Measurements from ENCODE around the gene DOCK7.
"Not testable (repeated sequence)": the region's sequence is repeated elsewhere in the genome, so short reads cannot be mapped to it uniquely, and the experiment has no call there.

Gene DOCK7

DNA sequence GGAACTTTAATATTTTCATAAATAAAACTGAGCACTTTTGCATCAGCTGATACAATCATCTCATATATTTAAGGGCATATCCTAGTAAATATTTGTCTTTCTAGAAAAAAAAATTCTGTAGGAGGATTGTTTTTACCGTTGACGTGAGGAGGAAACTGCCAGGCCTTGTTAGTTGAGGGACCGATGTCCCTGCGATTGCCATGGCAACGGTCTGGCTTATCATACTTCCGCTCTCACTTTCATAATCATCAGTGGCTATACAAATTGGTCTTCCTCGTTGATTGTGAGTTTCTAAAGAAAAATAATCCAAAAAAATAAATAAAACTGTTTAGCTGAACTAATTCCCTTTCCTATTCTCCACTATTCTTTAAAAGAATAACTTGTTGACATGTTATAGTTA is 160.2 kb downstream of the DOCK7 start:
- no peak for DNase-seq (ENCODE audit: low read depth)

DNA sequence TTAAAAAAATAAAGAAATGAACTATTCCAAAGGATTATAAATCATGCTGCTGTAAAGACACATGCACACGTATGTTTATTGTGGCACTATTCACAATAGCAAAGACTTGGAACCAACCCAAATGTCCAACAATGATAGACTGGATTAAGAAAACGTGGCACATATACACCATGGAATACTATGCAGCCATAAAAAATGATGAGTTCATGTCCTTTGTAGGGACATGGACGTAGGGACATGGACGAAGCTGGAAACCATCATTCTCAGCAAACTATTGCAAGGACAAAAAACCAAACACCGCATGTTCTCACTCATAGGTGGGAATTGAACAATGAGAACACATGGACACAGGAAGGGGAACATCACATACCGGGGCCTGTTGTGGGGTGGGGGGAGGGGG is 160.8 kb downstream of the DOCK7 start:
- DNase-seq (ENCODE audit: low read depth) = not testable (repeated sequence)

DNA sequence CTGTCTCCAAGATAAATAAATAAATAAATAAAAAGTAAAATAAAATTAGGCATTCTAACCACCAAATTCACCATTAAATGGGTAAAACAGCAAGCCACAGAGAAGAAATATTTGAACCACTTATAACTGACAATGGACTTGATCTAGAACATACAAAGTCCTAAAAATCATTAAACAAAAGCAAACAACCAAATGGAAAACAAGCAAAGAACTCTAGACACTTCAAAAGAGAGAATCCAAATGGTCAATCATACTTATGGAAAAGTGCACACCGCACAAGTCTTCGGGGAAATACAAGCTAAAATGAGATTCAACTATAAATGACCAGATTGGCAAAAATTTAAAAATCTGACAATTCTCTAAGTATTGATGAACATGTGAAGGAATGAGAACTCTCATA is 164.3 kb downstream of the DOCK7 start:
- DNase-seq (ENCODE audit: low read depth) = no peak

DNA sequence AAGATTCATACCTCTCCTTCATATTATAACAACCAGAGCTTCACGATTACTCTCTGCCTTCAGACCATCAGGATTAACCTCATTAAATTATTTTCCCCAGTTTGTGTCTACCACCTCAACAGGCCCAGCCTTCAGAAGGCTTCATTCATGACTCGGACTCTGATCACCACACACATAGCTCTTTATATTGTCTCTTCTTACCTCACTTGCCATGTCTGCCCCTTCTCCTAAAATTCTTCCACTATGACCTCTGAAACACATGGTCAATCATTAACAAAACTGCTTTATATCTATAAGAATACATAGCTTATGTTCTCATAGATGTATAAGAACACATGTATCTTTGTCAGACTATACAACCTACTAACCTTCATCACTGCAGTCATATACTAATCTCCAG is 171.6 kb downstream of the DOCK7 start:
- no peak for DNase-seq (ENCODE audit: low read depth)

DNA sequence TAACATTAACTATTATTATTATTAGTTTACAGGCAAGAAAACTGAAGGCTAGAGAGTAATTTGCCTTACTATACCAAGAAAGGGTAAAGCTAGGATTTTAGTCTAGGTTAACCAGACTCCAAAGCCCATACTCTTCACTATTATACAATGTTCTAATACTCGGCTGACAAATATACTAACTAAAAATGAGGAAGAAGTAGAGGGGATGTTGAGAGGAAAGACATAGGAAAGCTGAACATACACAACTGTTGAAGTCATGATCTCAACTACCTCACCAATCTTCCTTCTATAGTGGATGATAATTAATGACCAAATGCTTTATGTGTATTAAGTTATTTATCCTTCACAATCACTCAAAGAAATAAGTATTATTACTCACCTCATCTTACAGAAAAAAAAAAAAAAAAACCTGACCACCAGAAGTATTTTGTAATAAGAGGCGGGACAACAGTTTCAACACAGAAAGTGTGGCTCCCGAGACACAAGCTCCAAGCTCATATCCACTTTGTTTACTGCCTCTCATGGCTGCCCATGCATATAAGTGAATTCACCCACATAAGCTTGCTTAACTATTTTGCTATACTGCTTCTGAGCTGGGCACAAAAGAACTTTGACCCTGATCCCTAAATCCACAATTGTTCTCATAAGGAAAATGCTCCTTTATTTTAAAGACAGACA is 173.3 kb downstream of the DOCK7 start:
- DNase-seq (ENCODE audit: low read depth) = no peak

DNA sequence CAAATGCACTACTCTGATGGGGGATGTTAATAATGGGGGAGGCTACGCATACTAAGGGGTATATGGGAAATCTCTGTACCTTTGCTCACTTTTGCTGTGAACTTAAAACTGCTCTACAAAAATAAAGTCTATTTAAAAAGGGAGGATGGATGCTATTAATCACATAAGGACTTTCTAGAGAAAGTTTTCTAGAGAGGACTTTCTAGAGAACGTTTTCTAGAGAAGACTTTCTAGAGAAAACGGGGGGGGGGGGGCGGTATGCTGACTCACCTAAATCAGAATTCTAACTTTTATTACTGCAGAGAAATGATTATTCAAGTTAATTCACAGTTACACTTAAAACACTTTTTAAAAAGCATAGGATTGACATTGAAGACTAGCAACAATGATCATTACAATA is 175.2 kb downstream of the DOCK7 start:
- no peak for DNase-seq (ENCODE audit: low read depth)

DNA sequence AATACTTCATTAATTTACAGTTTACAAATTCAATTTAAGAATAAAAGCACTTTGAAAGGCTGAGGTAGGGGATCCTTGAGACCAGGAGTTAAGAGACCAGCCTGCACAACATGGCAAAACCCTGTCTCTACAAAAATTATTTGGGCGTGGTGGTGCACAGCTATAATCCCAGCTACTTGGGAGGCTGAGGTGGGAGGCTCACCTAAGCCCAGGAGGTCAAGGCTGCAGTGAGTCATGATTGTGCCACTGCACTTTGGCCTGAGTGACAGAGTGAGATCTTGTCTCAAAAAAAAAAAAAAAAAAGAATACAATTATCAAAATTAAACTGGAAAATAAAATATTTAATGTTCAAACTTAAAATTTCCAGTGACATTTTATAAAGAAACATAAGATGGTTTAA is 179.2 kb downstream of the DOCK7 start:
- no peak for DNase-seq (ENCODE audit: low read depth)

- no peak for DNase-seq (ENCODE audit: low read depth)
Observed at GRCh38 chr1:62508187-62508758, 179.9 kb downstream of the DOCK7 start.

DNA sequence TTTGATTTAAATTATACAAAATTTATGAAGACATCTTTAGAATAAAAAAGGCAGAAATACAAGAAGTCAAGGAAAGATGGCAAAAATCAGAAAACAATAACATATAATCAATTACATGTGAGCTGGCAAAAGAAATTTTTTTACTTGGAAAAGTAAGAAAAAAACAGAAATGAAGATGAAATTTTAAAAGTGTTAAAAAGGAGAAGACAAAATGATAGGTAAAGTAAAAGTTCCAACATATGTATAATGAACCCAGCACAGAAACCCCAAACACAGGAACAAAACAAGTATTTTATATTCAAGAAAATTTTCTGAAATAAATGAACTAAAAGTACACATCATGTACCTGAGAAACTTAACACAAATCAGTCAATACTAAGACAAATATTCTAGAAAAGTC is 188.0 kb downstream of the DOCK7 start:
- DNase-seq (ENCODE audit: low read depth) = no peak

- no peak for DNase-seq (ENCODE audit: low read depth)
Observed at GRCh38 chr1:62494137-62494536, 194.0 kb downstream of the DOCK7 start.

DNA sequence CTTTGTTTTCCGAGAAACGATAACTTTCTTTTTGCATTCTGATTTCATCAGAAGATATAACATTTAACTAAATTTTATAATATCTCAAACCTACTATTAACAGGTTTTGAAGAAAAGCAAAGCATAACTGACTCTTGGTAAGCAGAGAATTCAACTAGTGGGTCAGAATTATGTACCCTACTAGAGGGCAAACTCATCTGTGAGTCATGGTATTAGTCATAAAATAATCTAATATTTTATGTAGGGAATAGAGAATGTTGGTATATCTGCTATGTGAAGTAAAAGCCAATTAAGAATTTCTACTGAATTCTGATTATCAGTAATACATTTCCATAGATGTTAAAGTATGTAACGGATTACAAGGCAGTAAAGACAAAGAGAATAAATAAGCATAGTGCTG is 194.5 kb downstream of the DOCK7 start:
- no peak for DNase-seq (ENCODE audit: low read depth)

- DNase-seq (ENCODE audit: low read depth) = no peak
Observed at GRCh38 chr1:62492521-62492920, 195.7 kb downstream of the DOCK7 start.

DNA sequence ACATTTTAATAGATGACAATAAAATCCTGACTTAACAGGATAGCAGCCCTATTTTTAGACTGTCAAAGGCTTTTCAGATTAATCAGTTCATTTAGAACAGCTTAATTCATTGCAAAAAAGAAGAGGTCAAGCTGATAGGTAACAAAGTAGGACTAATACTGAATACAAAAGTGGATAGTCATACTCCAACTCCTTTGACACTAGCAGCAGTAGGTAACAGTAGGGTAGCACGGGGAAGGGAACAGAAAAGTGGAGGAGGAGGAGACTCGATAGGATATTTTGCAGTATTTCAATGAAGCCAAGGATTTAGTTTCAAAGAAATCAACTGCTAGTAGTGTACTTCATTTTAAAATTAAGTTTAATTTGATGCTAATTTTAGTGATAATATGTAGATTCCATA is 200.2 kb downstream of the DOCK7 start:
- DNase-seq (ENCODE audit: low read depth) = no peak

GRCh38 chr1:62484824-62485468 is 203.2 kb downstream of the DOCK7 start:
- no peak for DNase-seq (ENCODE audit: low read depth)

DNA sequence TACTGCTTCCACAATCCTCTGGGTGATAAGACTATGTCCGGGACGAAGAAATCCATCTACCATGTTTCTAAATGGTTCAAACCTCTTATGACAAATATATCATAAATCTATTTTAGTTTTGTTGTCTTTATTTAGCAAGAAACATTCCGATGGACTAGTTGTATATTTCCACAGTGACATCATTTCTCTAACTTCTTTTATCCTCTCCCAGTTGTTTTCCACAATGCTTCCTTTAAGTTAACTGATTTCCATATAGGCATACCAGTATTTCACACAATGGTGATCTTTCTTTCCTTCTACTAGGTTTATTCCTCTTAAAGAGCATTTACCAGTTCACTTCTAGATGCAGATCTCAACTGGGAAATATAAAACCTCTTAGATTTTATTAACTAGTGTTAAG is 206.5 kb downstream of the DOCK7 start:
- no peak for DNase-seq (ENCODE audit: low read depth)

DNA sequence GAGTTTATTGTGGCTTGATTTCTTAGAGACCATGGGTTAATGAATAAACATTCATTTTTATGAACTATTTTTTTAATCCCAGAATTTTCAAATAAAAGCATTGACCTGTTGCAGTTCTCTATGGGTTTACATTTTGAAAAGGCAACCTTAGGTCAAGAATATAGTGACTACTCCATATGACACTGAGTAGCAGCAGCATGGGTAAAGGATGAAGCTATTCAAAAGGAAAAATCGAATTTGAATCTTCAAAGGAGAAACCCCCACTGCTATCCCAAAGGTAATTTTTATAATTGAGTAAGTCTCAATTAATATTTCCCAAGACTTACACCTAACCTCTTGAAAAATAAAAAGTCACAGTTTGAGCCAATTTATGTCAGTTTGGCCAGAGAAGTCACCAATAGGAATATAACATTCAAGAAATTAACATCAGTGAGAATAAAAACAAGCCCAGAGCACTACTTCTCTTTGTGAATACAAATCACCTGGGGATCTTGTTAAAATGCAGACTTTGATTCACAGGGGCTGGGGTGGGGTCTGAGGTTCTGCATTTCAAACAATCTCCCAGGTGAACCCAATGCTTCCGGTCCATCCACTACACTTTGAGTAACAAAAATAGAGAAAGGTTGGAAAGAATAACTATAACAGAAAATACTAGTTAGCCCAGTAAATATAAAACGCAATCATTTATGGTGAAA is 211.5 kb downstream of the DOCK7 start:
- DNase-seq (ENCODE audit: low read depth) = no peak

DNA sequence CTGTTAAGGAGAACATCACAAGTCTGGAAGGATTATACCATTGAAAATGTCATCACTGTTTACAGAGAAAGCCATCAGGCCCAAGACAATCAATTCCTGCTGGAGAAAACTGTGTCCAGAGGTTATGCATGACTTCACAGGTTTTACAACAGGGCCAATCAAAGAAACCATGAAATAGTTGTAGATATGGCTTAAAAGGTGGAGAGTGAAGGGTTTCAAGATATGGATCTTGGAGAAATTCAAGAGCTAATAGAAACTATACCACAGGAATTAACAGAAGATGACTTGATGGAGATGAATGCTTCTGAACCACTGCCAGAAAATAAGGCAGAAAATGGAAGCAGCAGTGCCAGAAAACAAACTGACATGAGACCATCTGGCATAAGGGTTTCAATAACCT is 221.1 kb downstream of the DOCK7 start:
- DNase-seq (ENCODE audit: low read depth) = no peak

DNA sequence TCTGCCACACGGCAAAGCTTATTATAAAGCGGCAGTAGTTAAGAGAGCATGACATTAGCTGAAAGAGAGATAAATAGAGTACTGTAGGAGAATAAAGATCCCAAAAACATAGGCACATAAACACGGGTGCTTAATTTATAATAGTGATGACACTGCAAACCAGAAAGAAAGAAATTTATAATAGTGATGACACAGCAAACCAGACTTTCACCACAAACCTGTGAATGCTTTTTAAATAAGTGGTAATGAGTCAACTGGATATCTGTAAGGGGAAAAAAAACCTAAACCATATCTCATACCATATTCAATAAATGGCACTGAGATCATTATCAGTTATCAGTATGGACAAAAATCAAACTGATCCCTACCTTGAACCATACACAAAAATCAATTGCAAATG is 225.8 kb downstream of the DOCK7 start:
- DNase-seq (ENCODE audit: low read depth) = no peak

DNA sequence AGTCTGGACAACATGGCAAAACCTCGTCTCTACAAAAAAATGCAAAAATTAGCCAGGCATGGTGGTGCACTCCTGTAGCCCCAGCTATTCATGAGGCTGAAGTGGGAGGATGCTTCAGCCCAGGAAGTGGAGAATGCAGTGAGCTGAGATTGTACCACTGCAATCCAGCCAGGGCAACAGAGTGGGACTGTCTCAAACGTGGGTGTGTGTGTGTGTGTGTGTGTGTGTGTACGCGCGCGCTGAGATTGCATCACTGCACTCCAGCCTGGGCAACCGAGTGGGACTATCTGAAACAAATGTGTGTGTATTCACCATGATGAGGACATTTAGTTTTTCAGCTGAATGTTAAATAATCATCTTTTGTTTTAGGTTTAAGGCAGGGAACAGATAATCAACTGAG is 230.2 kb downstream of the DOCK7 start:
- DNase-seq (ENCODE audit: low read depth) = no peak

DNA sequence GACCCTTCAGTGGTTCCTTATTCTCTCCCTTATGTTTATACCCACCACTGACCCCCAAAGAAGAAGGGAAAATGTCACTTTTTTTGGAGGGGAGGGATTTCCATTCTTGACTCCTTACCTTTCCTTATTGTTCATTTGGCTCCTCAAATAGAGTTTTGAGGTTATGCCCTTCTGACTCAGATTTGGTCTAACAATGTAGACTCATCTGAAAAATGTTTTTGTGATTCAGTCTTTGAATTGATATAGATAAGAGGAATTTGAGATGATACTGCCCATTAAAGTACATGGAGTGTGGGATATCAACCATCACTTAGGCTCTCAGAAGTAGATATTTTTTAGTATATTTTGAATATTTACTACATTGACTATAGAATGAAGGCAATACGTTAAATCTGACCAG is 235.2 kb downstream of the DOCK7 start:
- no peak for DNase-seq (ENCODE audit: low read depth)

GRCh38 chr1:62450301-62450700 is 237.9 kb downstream of the DOCK7 start:
- no peak for DNase-seq (ENCODE audit: low read depth)

- DNase-seq (ENCODE audit: low read depth) = no peak
Observed at GRCh38 chr1:62448221-62448933, 239.8 kb downstream of the DOCK7 start.

DNA sequence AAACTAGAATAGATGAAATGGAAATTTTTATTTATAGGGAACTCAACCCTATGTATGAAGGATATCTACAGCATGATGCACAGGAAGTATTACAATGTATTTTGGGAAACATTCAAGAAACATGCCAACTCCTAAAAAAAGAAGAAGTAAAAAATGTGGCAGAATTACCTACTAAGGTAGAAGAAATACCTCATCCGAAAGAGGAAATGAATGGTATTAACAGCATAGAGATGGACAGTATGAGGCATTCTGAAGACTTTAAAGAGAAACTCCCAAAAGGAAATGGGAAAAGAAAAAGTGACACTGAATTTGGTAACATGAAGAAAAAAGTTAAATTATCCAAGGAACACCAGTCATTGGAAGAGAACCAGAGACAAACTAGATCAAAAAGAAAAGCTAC is 243.5 kb downstream of the DOCK7 start:
- no peak for DNase-seq (ENCODE audit: low read depth)

All from activated T-helper 9 cell treated with anti-CD3 and anti-CD28 coated beads, Interleukin-2, amount 50 U/mL, for 16 hours (primary cell).